ENCODE results near the gene CNP. TPM values are rescaled to one million over a fixed set of nuclear protein-coding genes. Genes with fewer than 3 reads are reported as not detected.

The CNP gene
- total and polyA plus RNA-seq, 10 of the 15 experiments (the other 5 are each of a cell fraction or from before 2014, with no cell fraction given) = 1.8 to 60.7 (median 31.4) TPM

DNA sequence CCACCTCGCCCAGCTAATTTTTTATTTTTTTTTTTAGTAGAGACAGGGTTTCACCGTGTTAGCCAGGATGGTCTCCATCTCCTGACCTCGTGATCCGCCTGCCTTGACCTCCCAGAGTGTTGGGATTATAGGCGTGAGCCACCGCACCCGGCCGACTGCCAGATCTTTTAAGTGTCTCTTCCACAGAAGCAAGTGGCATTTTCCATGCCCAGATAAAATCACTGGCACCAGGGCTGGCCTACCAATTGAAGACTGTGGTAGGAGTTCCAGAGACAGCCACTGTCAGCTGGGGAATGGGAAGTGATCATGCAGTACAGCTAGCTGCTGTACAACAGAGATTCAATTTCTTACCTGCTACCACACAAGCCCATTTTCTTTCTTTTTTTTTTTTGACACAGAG lies 17.9 kb downstream of the CNP start:
- no peaks in the 10 kb centered on the region for H3K4me1 ChIP-seq (ENCODE audit: control insufficient read depth, insufficient read depth, low read length)
- ChIA-PET SMC1A (ENCODE audit: uncharacterized antibody, unreplicated experiment) (no interaction called here), CTCF (interaction anchor here (0.6 to 1.2 kb wide), 2 partner anchors 25 to 28 kb away, joined by 3 read pairs; no protein-coding TSS in a partner anchor), RAD21 (ENCODE audit: unreplicated experiment) (no interaction called here), POLR2A (interaction anchor here (0.6 kb wide), 1 partner anchor 285 kb away, joined by 4 read pairs; no protein-coding TSS in a partner anchor)
- TF ChIP-seq POLR2A (IDR thresholded peaks at IDR 0.05; ENCODE audit: low read depth, low read length) (peak; percentile 31; the same call in 1 of the 2 replicates), EED (IDR thresholded peaks at IDR 0.05; ENCODE audit: low read depth) (no peak), RAD51 (IDR thresholded peaks at IDR 0.05) (no peak)
- no peak for DNase-seq (ENCODE audit: low read depth, low spot score)
- peaks cover 21 to 31% of the 10 kb centered on the region in 2 experiments for H3K36me3 ChIP-seq (ENCODE audit: control insufficient read depth in 2 of 2, insufficient read depth in 2 of 2, low read length in 1 of 2)
- BruUV-seq (replicated peaks) = no TSS peak
- H3K9me3 ChIP-seq (replicated peaks; ENCODE audit: control insufficient read depth, insufficient read depth, low read length) = no peaks in the 10 kb centered on the region
- ATAC-seq = no peak
- H3K4me2 ChIP-seq (ENCODE audit: control insufficient read depth, insufficient read depth) = no peak overlapping the region
- in situ Hi-C loops (cut with MboI) (no loop called here), intact Hi-C loops (cut with micrococcal nuclease; ENCODE audit: unreplicated experiment) (no loop called here)
- H3K27me3 ChIP-seq (replicated peaks in 1 of 2; ENCODE audit: control insufficient read depth in 2 of 2, insufficient read depth in 2 of 2, low read length in 1 of 2) = no peaks in the 10 kb centered on the region
- no peaks in the 10 kb centered on the region for H3K79me2 ChIP-seq (ENCODE audit: control insufficient read depth, insufficient read depth, low read length)
- no peak overlapping the region for H3K27ac ChIP-seq (ENCODE audit: control insufficient read depth, insufficient read depth)
- no peak overlapping the region for H2AFZ ChIP-seq (ENCODE audit: control insufficient read depth, low read depth, low read length)
- H4K20me1 ChIP-seq (ENCODE audit: control insufficient read depth, insufficient read depth) = no peaks in the 10 kb centered on the region
- no peak for FAIRE-seq
- no peak overlapping the region for H3K9ac ChIP-seq (ENCODE audit: control insufficient read depth, insufficient read depth, low read length)
- 98% methylated on average over 8 of the region's 8 CpGs for WGBS (ENCODE audit: insufficient coverage, insufficient replicate concordance, low lambda C conversion rate, missing lambda C conversion rate)
- no peak overlapping the region for H3K4me3 ChIP-seq

DNA sequence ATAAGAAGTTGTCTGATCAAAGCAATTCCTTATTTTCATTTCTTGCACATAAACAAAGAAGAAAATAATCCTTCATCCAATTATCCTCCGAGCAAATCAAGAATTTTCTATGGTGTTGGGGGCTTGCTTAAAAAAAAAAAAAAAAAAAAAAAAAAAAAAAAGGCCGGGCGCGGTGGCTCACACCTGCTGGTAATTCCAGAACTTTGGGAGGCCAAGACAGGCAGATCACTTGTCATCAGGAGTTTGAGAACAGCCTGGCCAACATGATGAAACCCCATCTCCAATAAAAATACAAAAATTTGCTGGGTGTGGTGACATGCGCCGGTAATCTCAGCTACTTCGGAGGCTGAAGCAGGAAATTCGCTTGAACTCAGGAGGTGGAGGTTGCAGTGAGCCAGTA lies 19.3 kb downstream of the CNP start:
- H4K20me1 ChIP-seq (ENCODE audit: control insufficient read depth, insufficient read depth) = no peaks in the 10 kb centered on the region

More for the DNA sequence above, 19.3 kb downstream of the CNP start:
- Histone ChIP-seq H3K79me2 (ENCODE audit: control insufficient read depth, insufficient read depth, low read length) (no peaks in the 10 kb centered on the region), H2AFZ (ENCODE audit: control insufficient read depth, low read depth, low read length) (no peak overlapping the region), H3K4me3 (no peak overlapping the region), H3K36me3 (ENCODE audit: control insufficient read depth in 2 of 2, insufficient read depth in 2 of 2, low read length in 1 of 2) (peaks cover 22 to 35% of the 10 kb centered on the region in 2 experiments), H3K9me3 (replicated peaks; ENCODE audit: control insufficient read depth, insufficient read depth, low read length) (no peaks in the 10 kb centered on the region), H3K4me2 (ENCODE audit: control insufficient read depth, insufficient read depth) (no peak overlapping the region), H3K9ac (ENCODE audit: control insufficient read depth, insufficient read depth, low read length) (no peak overlapping the region), H3K27ac (ENCODE audit: control insufficient read depth, insufficient read depth) (no peak overlapping the region), H3K27me3 (replicated peaks in 1 of 2; ENCODE audit: control insufficient read depth in 2 of 2, insufficient read depth in 2 of 2, low read length in 1 of 2) (no peaks in the 10 kb centered on the region), H3K4me1 (ENCODE audit: control insufficient read depth, insufficient read depth, low read length) (no peaks in the 10 kb centered on the region)
- FAIRE-seq (no peak), ATAC-seq (no peak), DNase-seq (ENCODE audit: low read depth, low spot score) (no peak)
- TF ChIP-seq SMAD5 (IDR thresholded peaks at IDR 0.05; ENCODE audit: low read depth) = no peak
- in situ Hi-C loops (cut with MboI) = no loop called here
- ChIA-PET SMC1A (ENCODE audit: uncharacterized antibody, unreplicated experiment) (interaction anchor here (1.3 kb wide), 1 partner anchor 10 kb away, joined by 7 read pairs; no protein-coding TSS in a partner anchor), POLR2A (no interaction called here), RAD21 (ENCODE audit: unreplicated experiment) (interaction anchor here (0.8 kb wide), 1 partner anchor 136 kb away, joined by 3 read pairs; no protein-coding TSS in a partner anchor), CTCF (no interaction called here)
- intact Hi-C loops (cut with micrococcal nuclease; ENCODE audit: unreplicated experiment) = no loop called here
- WGBS (ENCODE audit: insufficient coverage, insufficient replicate concordance, low lambda C conversion rate, missing lambda C conversion rate) = 98% methylated on average over 8 of the region's 8 CpGs
- BruUV-seq (replicated peaks) = no TSS peak
